NCI-H748 treated with DMSO at 0.1 percent for 48 hours (cell line): ENCODE measurements around the gene PXK.
"Not testable (repeated sequence)": the region's sequence is repeated elsewhere in the genome, so short reads cannot be mapped to it uniquely, and the experiment has no call there.

Experiments
- DNase-seq: peaks from one replicate; lab custom pipeline; 2025; lab: John Stamatoyannopoulos, UW

The PXK gene

DNA sequence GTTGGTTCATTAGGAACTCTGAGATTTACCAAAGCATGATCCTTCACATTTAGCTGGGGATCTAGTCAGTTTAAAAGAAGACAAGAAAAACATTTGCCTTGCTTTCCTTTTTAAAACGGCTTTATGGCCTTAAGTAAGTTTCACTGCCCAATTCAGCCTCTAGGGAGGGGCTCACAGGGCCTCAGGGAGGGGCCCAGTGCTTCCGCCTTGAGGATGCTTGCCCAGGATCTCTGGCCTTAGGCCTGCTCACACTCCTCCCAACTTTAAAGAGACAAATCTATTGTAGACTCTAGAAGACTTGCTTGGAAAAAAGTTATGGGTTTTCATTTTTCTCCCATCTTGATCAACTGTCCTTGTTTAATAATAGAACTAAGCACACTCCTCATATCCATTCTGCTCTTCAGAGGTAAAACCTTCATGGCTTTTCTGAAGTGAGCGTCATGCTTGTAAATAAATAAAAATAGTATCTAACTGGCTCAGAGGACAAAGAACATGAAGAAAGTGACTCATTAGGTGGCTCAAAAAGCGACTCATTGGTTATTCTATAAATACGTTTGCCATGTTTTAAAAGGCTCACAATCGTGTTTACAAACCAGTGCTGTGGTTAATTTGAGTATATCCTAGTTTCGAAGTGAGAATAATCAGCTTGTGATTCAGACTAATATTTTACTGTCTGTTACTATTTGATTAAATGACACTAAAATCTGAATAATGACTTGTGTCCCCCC lies 87.3 kb downstream of the PXK start:
- DNase-seq: no peak

DNA sequence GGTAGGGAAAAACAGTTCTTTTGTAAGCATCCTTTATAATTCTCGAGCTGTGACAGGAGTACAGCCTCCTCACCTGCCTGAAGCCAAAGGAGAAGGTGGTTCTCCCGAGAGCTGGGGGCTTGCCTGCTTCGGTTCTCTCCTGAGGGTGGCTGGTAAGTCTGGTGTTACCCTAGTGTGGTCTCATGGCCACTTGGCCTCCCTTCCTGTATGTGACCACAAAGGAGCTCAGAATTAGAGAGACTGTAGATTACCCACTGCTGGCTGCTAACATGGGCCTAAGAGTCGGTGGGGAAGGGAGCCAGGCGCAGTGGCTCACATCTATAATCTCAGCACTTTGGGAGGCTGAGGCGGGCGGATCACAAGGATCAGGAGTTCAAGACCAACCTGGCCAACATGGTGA lies 88.3 kb downstream of the PXK start:
- no peak for DNase-seq

DNA sequence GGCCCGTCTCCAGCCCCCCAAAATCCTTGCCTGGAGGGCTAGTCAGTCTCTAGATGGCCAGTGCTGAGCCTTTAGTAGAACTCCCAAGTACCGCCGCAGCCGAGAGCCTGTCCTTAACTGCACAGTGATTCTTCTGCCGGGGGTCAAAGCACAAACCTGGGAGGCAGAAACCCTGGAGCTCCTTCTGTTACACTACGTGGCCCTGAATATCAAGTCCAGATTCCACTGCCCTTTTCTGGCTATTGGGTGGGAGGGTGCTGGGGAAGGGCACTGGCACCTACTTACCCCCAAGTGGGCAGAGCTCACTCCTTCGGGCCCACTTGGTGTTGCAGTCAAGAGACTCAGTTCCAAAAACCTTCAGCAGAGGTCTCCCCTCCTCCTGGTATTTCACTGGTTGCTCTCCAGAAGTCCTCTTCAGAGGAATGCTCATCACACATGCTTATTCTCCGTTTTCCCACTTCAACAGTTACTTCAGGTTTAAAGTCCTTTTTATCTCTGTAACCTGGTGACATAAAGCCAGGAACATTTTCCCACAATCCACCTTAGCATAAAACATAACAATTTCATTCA lies 90.1 kb downstream of the PXK start:
- no peak for DNase-seq

- no peak for DNase-seq
Observed at GRCh38 chr3:58424613-58425012, 91.9 kb downstream of the PXK start.

DNA sequence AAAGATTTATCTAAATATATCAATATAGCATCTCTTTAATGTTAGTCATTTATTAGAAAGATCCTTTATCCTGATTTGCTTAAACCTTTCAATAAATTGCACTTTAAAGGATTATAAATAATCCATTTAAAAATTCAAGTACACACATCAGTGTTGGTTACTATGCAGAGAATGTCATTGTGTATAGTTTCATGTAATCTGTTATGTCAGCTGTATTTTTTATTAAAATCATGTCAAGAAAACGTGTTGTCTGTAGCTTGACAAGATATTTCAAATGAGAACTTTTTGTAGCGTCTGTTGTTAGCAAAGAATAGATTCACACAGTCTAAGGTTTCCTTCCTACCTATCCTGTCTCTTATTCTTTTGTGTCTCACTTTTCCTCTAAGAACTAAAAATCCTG lies 93.1 kb downstream of the PXK start:
- no peak for DNase-seq

- no peak for DNase-seq
Observed at GRCh38 chr3:58427661-58428361, 95.1 kb downstream of the PXK start.

DNA sequence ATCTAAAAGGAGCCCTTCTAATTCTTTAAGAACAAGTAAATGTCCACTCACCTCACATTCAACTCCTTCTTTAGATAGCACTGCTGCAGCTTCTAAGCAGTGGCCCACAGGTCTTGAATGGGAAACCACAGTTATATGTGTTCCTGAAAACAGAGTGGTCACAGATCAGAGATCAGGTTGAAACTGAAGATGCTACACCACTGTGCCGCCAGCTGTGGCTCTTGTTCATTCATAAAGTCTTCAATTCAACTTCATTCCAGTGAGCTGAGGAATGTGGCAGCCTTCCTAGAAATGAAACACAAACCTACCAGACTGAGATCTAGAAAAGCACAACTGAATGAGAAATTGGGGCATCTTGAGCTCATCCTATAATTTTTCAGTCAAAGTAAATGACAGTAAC lies 97.0 kb downstream of the PXK start:
- DNase-seq: no peak

- no peak for DNase-seq
Observed at GRCh38 chr3:58432905-58433304, 100.2 kb downstream of the PXK start.

DNA sequence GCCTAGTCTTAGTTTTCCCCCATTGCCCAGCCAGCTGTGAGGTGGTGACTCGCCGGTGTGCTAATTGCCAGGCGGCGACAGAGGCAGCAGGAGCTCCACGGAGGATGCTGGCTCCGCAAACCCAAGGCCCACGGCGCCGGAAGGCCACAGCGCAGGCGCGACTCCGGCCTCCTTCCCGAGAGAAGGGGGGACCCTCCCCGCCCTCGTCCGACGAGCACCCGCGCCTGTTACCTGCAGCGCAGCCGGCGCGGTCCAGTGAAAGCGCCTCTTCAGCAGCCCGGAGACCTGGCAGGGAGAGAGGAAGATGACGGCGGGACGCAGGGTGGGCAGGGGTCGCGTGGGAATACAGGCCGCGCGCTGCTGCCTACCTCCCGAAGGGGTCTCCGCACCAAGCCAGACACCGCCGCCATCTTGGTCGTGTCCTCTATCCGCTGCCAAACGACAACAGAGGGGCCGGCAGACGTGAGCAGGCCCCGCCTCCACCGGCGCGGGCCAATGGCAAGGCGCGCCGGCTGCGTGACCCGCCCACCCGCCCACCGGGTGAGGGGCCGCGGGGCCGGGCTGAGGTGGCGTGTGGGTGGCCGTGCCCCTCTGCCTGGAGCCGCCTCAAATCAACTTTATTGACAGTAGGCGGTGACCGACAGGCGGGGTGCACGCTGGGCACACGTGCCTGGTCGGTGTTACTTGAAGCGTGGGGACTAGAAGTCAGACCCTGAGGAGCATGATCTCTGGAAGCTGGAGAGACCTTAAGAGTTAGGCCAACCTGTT lies 100.9 kb downstream of the PXK start, which contains the start of gene PDHB:
Gene PDHB (minus strand): TSS at position 433 of the 768 bp plus-strand sequence. CDS start 23 bp downstream, at position 410.
- DNase-seq: peak; percentile 38

DNA sequence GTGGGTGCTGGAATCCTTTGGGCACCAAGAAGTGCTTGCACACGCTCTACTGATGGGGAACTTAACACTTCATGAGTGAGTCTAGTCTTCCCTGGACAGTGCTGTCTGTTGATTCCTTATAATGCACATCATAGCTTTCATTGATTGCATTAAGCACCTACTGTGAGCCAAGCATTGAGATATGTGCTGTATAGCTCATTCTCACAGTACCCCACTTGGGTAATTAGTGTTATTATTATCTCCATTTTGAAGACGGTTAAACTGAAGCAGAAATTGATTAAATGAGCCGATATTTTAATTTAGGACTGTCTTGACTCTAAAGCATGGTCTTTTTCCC lies 101.4 kb downstream of the PXK start:
- no peak for DNase-seq

DNA sequence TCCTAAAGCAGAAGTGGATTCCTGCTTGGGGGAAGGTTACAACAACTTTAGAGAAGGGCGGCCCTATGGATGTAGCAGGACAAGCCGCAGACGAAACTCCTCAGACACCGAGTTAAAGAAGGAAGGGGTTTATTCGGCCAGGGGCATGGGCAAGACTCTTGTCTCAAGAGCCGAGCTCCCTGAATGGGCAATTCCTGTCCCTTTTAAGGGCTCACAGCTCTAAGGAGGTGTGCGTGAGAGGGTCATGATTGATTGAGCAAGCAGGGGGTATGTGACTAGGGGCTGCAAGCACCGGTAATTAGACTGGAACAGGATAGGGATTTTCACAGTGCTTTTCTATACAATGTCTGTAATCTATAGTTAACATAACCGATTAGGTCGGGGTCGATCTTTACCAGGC lies 101.8 kb downstream of the PXK start:
- DNase-seq: no peak

- no peak for DNase-seq
Observed at GRCh38 chr3:58434990-58435389, 102.3 kb downstream of the PXK start.

DNA sequence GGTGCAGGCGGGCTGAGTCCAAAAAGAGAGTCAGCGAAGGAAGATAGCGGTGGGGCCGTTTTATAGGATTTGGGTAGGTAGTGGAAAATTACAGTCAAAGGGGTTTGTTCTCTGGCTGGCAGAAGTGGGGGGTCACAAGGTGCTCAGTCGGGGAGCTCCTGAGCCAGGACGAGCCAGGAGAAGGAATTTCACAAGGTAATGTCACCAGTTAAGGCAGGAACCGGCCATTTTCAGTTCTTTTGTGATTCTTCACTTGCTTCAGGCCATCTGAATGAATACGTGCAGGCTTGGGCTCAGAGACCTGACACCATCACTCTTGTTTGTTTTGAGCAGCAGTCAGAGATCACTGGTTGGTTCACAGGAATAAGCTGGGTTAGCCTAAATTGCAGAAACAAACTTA lies 104.6 kb downstream of the PXK start:
- not testable (repeated sequence) for DNase-seq

DNA sequence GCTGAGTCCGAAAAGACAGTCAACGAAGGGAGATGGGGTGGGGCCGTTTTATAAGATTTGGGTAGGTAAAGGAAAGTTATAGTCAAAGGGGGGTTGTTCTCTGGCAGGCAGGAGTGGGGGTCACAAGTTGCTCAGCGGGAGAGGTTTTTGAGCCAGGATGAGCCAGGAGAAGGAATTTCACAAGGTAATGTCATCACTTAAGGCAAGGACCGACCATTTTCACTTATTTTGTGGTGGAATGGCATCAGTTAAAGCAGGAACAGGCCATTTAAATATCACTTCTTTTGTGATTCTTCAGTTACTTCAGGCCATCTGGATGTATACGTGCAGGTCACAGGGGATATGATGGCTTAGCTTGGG lies 108.3 kb downstream of the PXK start:
- not testable (repeated sequence) for DNase-seq

GRCh38 chr3:58441514-58442450 lies 109.1 kb downstream of the PXK start:
- DNase-seq: no peak

- peak; percentile 39 for DNase-seq
Observed at GRCh38 chr3:58452176-58452575, 119.5 kb downstream of the PXK start.

DNA sequence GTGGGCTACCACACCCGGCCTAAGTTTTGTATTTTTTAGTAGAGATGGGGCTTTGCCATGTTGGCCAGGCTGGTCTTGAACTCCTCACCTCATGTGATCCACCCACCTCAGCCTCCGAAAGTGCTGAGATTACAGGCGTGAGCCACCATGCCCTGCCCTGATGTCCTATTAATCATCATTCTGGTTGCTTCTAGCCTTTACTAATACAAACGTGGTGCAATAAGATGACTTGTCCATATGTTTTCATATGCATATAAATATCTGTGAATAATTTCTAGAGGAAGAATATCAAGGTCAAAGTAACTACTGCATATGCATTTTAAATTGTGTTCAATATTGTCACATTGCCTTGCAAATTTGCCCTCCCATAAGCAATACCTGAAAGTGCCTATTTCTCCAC lies 126.5 kb downstream of the PXK start:
- no peak for DNase-seq

GRCh38 chr3:58462829-58463180 lies 130.1 kb downstream of the PXK start:
- DNase-seq: no peak

GRCh38 chr3:58463181-58463941 lies 130.7 kb downstream of the PXK start:
- peak; percentile 39 for DNase-seq

GRCh38 chr3:58463942-58464271 lies 131.2 kb downstream of the PXK start:
- DNase-seq: no peak

GRCh38 chr3:58464866-58465265 lies 132.2 kb downstream of the PXK start:
- no peak for DNase-seq
